ENCODE data around the gene RASL11B.

The RASL11B gene

GRCh38 chr4:52877036-52877435 lies 14.9 kb downstream of the RASL11B start:
- no peak for FAIRE-seq

- FAIRE-seq: no peak
These were observed 15.6 kb downstream of the RASL11B start for GRCh38 chr4:52877694-52878093.

- no peak for FAIRE-seq
These were observed 17.4 kb downstream of the RASL11B start for GRCh38 chr4:52879471-52879870.

- FAIRE-seq: no peak
These were observed 18.9 kb downstream of the RASL11B start for GRCh38 chr4:52880994-52881393.

- no peak for FAIRE-seq
These were observed 21.1 kb downstream of the RASL11B start for GRCh38 chr4:52883183-52883621.

GRCh38 chr4:52883707-52884669 lies 21.9 kb downstream of the RASL11B start:
- no peak for FAIRE-seq

- no peak for FAIRE-seq
These were observed 22.9 kb downstream of the RASL11B start for GRCh38 chr4:52884994-52885393.

- FAIRE-seq: no peak
These were observed 27.2 kb downstream of the RASL11B start for GRCh38 chr4:52889354-52889753.

- FAIRE-seq: no peak
These were observed 27.8 kb downstream of the RASL11B start for GRCh38 chr4:52889778-52890520.

GRCh38 chr4:52890521-52890791 lies 28.3 kb downstream of the RASL11B start:
- no peak for FAIRE-seq

- FAIRE-seq: no peak
These were observed 29.6 kb downstream of the RASL11B start for GRCh38 chr4:52891743-52892142.

- FAIRE-seq: no peak
These were observed 30.8 kb downstream of the RASL11B start for GRCh38 chr4:52892880-52893279.

- no peak for FAIRE-seq
These were observed 32.3 kb downstream of the RASL11B start for GRCh38 chr4:52894443-52894842.

- no peak for FAIRE-seq
These were observed 41.2 kb downstream of the RASL11B start for GRCh38 chr4:52903273-52903672.

GRCh38 chr4:52904421-52904820 lies 42.3 kb downstream of the RASL11B start:
- FAIRE-seq: no peak

- FAIRE-seq: no peak
These were observed 45.4 kb downstream of the RASL11B start for GRCh38 chr4:52907510-52907909.

- FAIRE-seq: no peak
These were observed 48.0 kb downstream of the RASL11B start for GRCh38 chr4:52910115-52910514.

- FAIRE-seq: peak; percentile 23
These were observed 49.7 kb downstream of the RASL11B start for GRCh38 chr4:52911684-52912294.

GRCh38 chr4:52912608-52913007 lies 50.5 kb downstream of the RASL11B start:
- FAIRE-seq: no peak

- FAIRE-seq: no peak
These were observed 52.0 kb downstream of the RASL11B start for GRCh38 chr4:52914051-52914605.

- FAIRE-seq: no peak
These were observed 53.1 kb downstream of the RASL11B start for GRCh38 chr4:52915191-52915590.

- no peak for FAIRE-seq
These were observed 53.7 kb downstream of the RASL11B start for GRCh38 chr4:52915730-52916300.

All from G401.6 (cell line).